Measurements from ENCODE around the gene ZSCAN1. TPM values are rescaled to one million over a fixed set of nuclear protein-coding genes. Genes with fewer than 3 reads are reported as not detected.

ZSCAN1 gene
- total RNA-seq, 2 donors from 2014 or later = not detected

DNA sequence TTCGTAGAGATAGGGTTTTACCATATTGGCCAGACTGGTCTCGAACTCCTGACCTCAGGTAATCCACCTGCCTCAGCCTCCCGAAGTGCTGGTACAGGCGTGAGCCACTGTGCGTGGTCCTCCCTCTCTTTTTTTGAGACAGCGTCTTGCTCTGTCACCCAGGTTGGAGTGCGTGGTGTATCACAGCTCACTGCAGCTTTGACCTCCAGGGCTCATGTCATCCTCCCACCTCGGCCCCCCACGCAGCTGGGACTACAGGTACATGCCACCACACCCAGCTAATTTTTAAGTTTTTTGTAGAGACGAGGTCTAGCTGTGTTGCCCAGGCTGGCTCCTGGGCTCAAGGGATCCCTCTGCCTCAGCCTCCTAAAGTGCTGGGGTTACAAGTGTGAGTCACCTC is 46.0 kb downstream of the ZSCAN1 start:
- Histone ChIP-seq H3K36me3 (peaks cover 17% of the 10 kb centered on the region), H3K9me3 (peaks cover 14 to 67% of the 10 kb centered on the region in 2 donors), H3K27ac (no peak overlapping the region), H3K4me3 (no peak overlapping the region), H3K27me3 (no peaks in the 10 kb centered on the region), H3K4me1 (no peaks in the 10 kb centered on the region)
- no peak for DNase-seq (ENCODE audit: low spot score)
- TF ChIP-seq, protein P1, sequence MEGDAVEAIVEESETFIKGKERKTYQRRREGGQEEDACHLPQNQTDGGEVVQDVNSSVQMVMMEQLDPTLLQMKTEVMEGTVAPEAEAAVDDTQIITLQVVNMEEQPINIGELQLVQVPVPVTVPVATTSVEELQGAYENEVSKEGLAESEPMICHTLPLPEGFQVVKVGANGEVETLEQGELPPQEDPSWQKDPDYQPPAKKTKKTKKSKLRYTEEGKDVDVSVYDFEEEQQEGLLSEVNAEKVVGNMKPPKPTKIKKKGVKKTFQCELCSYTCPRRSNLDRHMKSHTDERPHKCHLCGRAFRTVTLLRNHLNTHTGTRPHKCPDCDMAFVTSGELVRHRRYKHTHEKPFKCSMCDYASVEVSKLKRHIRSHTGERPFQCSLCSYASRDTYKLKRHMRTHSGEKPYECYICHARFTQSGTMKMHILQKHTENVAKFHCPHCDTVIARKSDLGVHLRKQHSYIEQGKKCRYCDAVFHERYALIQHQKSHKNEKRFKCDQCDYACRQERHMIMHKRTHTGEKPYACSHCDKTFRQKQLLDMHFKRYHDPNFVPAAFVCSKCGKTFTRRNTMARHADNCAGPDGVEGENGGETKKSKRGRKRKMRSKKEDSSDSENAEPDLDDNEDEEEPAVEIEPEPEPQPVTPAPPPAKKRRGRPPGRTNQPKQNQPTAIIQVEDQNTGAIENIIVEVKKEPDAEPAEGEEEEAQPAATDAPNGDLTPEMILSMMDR (IDR thresholded peaks at IDR 0.05) = no peak

DNA sequence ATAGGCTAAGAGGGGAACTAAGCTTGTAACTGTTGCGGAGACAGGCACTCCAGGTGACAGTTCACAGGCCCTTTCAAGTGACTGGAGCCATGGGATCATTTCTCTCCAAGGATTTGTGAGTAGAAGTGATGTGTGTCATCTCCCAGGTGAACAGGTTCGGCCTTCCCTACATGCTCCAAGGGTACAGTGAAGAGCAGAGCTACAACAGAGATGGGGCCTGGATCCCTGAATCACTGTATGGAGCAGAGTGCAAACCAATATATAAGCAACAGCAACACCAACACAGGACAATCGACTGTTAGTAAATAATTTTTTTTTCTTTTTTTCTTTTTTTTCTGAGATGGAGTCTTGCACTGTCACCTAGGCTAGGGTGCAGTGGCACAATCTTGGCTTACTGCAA is 49.2 kb downstream of the ZSCAN1 start:
- peaks cover 14 to 74% of the 10 kb centered on the region in 2 donors for H3K9me3 ChIP-seq
- H3K27ac ChIP-seq = no peak overlapping the region
- TF ChIP-seq, protein P1 (IDR thresholded peaks at IDR 0.05) = no peak
- H3K4me3 ChIP-seq = no peak overlapping the region
- H3K36me3 ChIP-seq = peaks cover 44% of the 10 kb centered on the region
- H3K4me1 ChIP-seq = no peaks in the 10 kb centered on the region
- no peaks in the 10 kb centered on the region for H3K27me3 ChIP-seq
- DNase-seq (ENCODE audit: low spot score) = no peak

DNA sequence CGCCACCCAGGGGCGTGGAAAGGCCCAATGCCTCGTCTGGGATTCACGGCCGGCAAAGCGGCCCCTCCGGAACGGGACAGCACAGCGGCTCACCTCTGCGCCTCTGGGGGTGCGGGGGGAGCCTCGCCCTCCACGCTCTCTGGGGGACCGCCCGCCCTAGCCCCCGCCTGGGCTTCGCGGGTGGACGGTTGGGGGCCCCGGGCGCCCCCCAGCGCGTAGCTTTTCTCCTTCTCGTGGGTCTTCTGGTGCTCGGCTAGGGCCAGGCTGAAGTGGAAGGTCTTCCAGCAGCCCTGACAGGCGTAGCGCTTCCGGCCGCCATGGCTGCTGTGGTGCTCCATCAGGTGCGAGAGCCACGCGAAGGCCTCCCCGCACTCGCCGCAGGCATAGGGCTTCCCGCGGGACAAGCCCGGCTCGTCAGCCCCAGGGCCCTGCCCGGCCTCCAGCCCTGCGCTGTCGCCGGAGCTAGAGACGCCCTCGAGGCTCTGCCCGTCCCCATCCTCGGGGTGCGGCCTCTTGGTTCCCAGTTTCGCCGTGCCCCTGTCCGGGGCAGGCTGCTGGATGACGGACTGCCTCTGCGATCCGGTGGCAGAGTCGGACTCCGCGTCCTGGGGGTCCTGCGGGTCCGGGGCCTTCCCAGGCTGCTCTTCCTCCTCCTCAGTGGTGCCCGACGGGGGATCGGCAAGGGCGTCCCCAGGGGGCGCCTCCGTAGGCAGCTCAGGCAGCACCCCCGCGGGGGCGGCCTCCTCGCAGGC is 50.9 kb downstream of the ZSCAN1 start:
- Histone ChIP-seq H3K4me3 (no peak overlapping the region), H3K27me3 (no peaks in the 10 kb centered on the region), H3K36me3 (peaks cover 55% of the 10 kb centered on the region), H3K9me3 (peaks cover 14 to 73% of the 10 kb centered on the region in 2 donors), H3K4me1 (no peaks in the 10 kb centered on the region), H3K27ac (no peak overlapping the region)
- DNase-seq (ENCODE audit: low spot score) = no peak
- TF ChIP-seq, protein P1 (IDR thresholded peaks at IDR 0.05) = no peak

DNA sequence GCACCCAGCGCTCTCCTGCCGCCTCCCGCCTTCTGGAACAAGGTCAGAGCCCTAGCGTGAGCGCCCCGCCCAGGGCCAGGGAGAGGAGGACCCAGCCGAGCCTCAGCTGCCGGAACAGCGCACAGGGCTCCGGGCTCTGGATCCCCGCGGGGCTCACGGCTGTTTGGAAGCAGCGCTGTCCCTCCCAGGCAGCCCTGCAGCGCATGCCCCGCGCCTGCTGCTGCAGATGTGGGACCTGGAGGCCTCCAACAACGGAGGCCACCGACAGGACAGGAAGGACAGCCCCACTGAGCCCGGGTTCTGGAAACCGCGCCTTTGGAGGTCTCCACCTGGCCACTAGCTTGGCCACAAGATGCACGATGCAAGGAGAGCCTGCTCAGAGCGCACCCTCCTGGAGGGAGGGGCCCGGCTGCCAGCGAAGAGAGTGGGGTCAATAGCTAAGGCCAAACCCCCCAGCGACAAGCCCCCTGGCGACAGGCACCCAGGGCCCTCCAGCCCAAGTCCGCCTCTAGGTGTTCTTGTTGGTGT is 51.6 kb downstream of the ZSCAN1 start:
- Histone ChIP-seq H3K27ac (no peak overlapping the region), H3K4me3 (no peak overlapping the region), H3K27me3 (no peaks in the 10 kb centered on the region), H3K36me3 (peaks cover 57% of the 10 kb centered on the region), H3K9me3 (peaks cover 14 to 66% of the 10 kb centered on the region in 2 donors), H3K4me1 (no peaks in the 10 kb centered on the region)
- DNase-seq (ENCODE audit: low spot score) = no peak
- TF ChIP-seq, protein P1 (IDR thresholded peaks at IDR 0.05) = no peak

DNA sequence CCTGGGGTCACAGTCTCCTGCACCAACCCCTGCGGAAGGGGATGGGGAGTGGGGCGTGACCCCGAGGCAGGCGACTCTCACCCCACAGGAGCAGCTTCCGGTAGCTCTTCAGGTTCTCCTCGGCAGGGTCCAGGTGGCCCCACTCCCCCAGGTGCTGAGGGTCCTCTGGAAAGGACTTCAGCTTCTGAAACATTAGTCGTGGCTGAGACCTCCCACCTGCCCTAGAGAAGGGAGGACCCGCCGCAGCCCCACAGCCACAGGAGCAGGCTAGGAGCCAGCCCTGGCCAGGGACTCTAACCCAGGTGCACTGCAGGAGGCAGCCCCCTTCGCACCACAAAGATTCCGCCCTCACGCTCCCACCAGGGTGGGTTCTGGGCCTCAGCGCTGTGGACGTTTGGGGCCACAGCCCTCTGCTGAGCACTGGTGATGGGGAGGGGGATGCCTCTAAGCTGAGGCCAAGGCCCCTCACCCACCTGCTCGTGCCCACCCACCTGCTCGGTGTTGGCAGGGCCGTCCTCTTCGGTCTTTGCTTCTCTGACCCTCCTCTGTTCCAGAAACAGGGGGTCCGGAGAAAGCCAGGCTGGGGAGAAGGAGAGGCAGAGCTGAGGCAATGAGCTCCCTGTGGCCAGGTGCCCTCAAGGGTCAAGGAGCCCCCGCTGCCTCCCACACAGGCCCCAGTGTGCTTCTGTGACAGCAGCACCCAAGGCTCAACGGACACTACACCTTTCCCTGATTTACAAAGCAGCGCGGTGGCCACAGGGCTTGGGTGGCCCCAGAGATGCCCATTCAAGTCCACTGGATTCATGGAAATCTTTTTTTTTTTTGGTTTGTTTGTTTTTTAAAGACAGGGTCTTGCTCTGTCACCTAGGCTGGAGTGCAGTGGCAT is 53.2 kb downstream of the ZSCAN1 start:
- Histone ChIP-seq H3K27ac (no peak overlapping the region), H3K36me3 (peaks cover 57% of the 10 kb centered on the region), H3K9me3 (peaks cover 8 to 50% of the 10 kb centered on the region in 2 donors)

More for the DNA sequence above, 53.2 kb downstream of the ZSCAN1 start:
- Histone ChIP-seq H3K4me3 (no peak overlapping the region), H3K4me1 (no peaks in the 10 kb centered on the region), H3K27me3 (no peaks in the 10 kb centered on the region)
- TF ChIP-seq, protein P1 (IDR thresholded peaks at IDR 0.05) = no peak
- no peak for DNase-seq (ENCODE audit: low spot score)

All from right atrium auricular region (tissue), 2 donors.